NCI-H345 treated with DMSO at 0.1 percent for 48 hours (cell line): ENCODE measurements around the gene DNM3.
A peak's percentile ranks its signal among the peaks of the same experiment; 100 is the strongest.
"Not testable (repeated sequence)": the region's sequence is repeated elsewhere in the genome, so short reads cannot be mapped to it uniquely, and the experiment has no call there.

ENCODE experiments used
- DNase-seq: peaks from one replicate; lab custom pipeline; 2025; ENCODE audit not compliant: unreplicated experiment; lab: John Stamatoyannopoulos, UW

DNM3 gene

DNA sequence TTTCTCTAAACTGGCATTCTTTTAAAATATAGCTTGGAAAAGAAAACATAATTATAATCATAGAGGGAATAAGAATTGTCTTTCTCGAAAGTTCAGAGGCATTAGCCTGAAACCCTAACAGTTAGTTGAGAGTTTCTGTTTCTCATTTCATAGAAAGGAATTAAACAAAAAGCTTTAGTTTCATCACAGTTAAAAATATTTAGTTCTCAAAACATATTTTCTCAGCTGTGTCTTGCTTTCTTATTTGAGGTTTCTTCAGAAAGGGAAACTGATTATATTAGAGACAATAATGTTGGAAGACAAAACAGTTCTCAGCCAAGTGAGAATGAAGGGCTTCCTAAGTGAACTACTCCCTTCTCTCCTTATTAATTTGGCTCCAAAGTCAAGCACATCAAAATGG is 503.8 kb downstream of the DNM3 start:
- no peak for DNase-seq

DNA sequence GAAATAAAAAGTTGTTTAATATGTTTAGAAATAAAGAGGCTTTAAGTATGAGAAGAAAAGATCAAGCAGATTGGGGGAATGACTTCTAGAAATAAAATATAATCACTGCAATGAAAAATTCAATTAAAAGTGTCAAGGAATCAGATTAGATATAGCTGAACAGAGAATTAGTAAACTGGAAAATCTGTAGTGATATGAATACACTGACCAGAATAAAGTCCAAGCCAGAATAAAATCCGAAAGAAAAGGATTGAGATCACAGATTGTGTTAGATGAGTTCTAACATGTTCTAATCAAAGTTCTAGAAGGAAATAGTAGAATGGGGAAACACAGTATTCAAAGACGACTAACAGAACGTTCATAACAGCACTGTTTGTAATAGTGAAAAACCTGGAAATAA is 506.1 kb downstream of the DNM3 start:
- DNase-seq: no peak

DNA sequence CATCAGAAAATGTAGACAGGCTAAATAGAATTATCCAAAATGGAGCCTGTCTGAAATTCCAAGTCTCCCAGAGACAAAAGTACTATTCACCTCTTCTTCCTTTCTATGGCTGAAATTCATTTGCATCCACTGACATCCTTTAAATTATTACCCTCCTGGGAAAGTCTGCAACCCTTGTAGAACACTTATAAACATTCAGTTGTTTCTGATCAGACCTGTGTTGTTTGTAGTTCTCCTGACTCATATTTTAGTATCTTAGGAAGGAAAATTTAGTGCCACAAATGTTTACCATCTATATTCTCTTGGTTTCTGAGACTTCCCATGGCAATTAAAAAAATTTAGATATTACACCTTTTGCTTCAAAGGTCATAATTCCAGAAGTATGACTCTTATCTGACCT is 509.6 kb downstream of the DNM3 start:
- no peak for DNase-seq

DNA sequence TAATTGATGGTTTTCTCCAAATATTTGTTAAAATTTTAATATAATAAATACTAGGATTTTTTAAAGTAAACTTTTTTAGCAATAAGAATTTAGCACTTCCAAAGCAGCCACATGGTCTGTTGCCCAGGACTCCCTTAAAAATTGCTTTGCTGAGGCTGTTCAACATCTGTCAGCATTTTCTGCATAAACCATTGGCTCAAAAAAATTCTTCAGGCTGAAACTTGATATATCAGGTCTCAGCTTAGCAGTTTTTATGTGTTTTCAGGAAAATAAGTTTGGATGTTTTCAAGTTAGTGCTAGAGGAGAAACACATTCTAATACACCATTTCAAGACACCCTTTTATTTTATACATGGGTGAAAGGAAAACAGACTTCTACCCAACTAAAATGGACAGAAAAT is 510.0 kb downstream of the DNM3 start:
- no peak for DNase-seq

DNA sequence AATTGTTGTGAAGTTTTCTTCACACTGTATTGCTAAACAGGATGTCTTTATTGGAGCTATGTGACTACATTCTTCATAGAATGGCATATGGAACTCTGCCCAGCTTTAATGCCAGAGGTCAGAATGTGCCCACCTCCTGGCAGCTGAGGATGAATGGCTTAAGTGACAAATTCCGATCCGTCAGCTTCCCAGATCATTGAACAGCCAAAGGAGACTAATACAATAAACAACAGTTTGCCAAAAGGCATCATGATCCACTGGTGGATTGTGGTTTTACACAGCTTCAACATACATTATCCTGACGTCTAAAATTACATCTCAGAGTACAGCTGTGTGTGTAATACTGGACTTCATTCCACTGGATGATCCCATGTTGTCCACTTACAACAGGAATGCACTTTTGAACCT is 510.5 kb downstream of the DNM3 start:
- DNase-seq: no peak

- no peak for DNase-seq
Measured at GRCh38 chr1:172352435-172352834, 511.1 kb downstream of the DNM3 start.

DNA sequence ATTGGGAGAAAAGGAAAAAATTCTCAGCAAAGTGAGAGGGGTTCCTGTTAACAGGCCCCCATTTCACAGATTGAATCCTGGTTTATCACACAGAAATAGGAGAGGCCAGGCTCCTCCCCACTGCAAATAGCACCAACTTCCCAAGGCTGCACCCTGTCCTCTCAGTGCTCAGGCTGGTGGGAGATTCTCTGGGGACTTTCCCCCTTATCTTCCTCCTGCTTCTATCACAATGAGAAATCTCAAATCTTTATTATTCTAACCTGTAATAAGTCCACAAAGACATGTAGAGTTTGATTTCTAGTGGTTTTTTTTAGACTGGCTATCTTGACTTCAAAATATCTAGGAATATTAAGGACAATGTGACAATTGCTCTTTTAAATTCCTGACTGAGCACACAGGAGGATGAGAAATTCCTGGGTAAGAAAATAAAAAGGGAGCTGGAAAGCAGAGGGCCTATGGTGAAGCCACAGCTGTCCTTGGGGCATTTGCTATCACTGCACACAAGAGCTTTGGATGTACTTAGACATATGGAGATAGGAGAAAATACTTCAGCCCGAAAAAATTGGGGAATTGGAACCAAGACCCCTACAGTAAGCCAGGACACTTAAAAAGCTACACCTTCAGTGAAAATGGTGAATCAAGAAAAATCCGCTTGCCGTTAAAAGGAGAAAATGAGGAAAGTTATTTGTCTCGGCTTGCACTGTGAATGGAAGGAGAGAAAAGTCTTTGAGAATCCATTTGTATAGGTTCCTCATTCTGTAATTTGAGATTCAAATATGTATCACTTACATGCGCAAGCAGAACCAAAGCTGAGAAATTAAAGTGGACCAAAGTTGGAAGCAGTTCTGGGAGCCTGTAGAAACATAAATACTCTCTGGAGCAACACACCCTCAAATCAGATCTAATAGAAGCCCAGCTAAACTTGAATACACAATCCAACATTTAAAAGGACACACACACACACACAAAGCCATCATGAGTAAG is 513.3 kb downstream of the DNM3 start:
- no peak for DNase-seq

- no peak for DNase-seq
Measured at GRCh38 chr1:172356620-172357019, 515.3 kb downstream of the DNM3 start.

DNA sequence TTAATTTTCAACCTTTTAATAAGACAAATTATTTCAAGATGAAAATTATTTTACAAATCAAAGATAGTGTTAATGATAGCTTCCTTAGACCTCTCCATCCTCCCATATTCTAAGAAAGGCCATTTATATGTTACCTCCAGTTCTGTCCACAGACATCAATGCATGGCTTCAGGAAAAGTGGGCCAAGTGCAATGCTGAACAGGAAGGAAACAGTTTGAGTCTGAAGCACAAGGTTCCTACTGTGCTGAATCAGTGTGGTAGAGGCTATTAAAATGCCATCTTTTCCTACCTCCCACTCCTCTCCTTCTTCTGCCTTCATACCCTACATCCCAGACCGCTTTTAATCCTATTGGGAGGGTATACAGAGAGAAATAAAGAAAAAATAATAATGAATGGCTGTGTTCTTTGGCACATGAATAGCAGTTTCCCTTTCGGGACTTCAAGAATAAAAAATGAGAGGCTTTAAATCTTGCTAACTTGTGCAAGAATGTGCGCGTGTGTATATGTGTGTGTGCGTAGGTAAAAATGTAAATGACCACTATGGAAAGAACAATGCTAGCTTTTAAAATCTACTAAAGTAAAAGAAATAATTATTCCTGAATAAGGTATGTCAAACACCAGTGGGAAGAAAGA is 516.6 kb downstream of the DNM3 start:
- DNase-seq: no peak

- DNase-seq: peak; percentile 38
Measured at GRCh38 chr1:172359491-172359999, 518.2 kb downstream of the DNM3 start.

GRCh38 chr1:172360511-172360910 is 519.2 kb downstream of the DNM3 start:
- DNase-seq: peak; percentile 31

DNA sequence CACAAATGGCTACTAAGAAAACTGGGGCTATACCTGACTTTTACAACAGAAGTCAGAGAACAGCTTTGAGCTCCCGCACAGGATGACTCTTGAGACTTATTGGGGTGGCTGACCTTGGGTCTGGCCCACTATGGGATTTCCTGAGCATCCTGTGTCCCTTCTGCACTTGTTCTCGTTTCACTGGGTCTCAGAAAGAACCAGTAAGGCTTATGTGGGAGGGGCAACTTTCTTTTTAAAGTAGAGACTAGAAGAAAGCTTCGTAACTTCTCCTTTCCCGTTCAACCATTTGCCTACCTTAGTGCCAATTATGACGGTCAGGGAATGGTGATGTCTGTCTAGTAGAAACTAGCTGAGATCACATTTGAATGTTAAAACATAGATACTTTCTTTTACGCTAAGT is 519.7 kb downstream of the DNM3 start:
- DNase-seq: no peak

DNA sequence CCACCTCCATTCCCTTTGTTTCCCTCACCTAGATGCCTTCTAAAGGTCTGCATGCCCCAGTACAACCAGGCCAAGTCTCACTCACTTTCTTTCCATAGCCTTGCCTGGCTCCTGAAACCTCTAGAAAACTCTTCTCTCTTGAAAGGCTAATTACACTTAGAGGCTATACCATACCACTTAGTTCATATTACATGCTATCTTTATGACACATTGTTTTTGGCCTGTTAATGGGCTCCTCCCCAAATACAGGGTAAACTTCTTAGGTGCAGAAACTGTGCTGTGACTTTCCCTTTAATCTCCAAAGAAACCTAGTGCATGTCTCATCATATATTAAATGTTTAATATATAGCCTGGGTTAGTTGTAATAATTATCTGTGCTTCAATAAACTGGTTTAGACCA is 522.6 kb downstream of the DNM3 start:
- no peak for DNase-seq

GRCh38 chr1:172371646-172372045 is 530.3 kb downstream of the DNM3 start:
- DNase-seq: not testable (repeated sequence)

GRCh38 chr1:172373864-172374263 is 532.6 kb downstream of the DNM3 start:
- no peak for DNase-seq

- DNase-seq: no peak
Measured at GRCh38 chr1:172375211-172375631, 533.9 kb downstream of the DNM3 start.

DNA sequence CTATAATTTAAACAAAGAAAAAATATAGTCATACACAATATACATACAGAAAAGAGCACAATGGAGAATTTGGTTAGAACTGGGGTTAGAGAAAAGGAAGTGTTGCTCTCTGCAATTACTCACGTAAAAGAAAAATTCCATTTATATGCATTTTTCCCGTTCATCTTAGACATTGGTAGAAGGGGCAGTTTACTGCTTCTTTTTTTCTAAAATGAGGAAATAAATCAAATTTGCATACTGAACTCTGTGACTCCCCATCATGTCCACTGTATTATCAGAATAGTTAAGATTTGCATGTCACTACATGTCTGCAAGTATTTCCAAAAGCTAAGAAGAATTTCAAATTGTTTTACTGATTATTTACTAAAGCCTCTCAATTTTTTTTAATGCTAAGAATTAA is 535.1 kb downstream of the DNM3 start:
- DNase-seq: no peak

- no peak for DNase-seq
Measured at GRCh38 chr1:172377565-172377964, 536.3 kb downstream of the DNM3 start.

GRCh38 chr1:172378109-172378760 is 536.9 kb downstream of the DNM3 start:
- no peak for DNase-seq

DNA sequence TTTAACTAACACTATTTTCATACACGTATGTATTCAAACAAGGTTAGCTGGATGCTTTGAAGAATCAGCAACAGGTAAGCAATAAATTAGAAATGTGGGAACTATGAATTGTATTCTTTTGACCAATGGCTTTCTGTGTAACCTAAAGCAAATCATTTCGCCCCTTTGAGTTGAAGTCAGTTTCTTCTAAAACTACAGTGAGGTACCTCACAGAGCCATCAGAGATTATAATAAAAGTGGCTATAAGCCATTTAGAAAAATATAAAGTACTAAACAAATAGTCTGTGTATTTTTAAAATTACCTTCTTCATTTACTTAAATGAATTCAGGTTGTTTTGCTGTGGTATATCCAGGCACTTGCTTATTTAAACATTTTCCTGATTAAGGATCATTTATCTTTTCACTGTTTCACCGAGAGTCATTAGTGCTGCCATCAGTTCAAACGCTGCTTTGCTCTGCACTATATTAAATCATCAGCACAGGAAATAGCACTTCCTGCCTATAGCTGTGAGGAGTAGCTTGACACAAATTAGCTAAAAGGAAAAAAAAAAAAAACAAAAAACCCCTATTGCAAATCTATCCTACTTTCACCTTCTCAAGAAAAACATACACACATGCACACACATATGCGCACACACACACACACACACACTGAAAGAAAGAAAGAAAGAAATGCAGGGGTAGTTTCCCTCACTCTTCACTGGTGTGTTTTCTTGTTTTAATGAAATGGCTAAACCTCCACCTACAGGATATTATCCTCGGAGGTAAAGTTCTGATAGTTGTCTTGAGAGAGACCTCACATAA is 539.3 kb downstream of the DNM3 start:
- no peak for DNase-seq

GRCh38 chr1:172381946-172382345 is 540.6 kb downstream of the DNM3 start:
- DNase-seq: no peak
